Measurements from ENCODE around the gene KAZN.

The KAZN gene

DNA sequence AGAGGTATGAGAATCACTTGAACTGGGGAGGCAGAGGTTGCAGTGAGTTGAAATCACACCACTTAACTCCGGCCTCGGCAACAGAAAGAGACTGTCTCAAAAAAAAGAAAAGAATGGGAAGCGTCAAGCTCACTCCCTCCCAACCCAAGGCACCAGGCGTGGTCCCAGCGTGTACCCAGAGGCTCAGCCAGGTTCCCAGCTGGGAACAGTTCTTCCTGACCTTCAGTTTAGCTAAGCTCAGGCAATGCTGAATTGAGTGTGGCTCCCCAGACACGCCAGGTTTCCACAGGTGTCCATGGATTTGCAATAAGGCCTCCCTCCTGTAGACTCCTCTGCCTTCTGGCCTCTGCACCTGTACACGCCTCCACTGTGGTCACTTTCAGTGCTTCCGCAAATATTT, 414.3 kb downstream of the KAZN start:
- no peak for DNase-seq (ENCODE audit: low read depth)

- DNase-seq (ENCODE audit: low read depth), result no peak
Measured at GRCh38 chr1:15013767-15014166, 415.3 kb downstream of the KAZN start.

DNA sequence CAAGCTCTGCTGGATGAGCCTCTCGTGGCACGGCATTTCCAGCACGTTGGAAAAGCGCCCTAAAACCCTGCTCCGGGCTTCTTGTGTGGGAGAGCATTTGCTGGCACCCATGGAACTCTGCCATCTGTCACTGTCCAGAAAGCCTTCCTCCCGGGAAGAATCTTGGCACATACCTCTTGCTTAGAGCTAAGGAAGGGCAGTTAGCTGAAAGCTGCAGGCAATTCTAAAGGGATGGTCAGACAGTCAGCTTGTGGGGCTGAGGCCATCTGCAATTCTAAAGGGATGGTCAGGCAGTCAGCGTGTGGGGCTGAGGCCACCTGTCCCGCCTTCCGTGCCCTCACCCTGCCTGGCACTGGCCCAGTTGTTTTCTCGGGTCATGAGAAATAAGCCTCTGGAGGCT, 416.0 kb downstream of the KAZN start:
- DNase-seq (ENCODE audit: low read depth), result no peak

GRCh38 chr1:15016001-15016400, 417.5 kb downstream of the KAZN start:
- no peak for DNase-seq (ENCODE audit: low read depth)

DNA sequence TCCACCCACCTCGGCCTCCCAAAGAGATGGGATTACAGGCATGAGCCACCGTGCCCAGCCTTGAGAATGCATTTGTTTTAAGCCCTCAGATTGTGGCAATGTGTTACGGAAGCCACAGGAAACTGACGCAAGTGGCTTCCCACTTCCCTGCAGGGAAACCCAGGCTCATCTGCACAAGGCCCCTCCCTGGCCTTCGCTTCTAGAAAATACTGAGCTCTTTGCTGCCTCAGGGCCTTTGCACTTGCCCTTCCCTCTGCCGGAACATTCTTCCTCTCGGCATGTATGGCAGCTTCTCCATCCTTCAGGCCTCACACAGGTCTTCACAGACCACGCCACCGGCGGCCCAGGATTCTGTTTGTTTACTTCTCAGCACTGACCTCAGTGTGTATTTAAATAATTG, 418.0 kb downstream of the KAZN start:
- DNase-seq (ENCODE audit: low read depth), result no peak

GRCh38 chr1:15017120-15017519, 418.6 kb downstream of the KAZN start:
- no peak for DNase-seq (ENCODE audit: low read depth)

DNA sequence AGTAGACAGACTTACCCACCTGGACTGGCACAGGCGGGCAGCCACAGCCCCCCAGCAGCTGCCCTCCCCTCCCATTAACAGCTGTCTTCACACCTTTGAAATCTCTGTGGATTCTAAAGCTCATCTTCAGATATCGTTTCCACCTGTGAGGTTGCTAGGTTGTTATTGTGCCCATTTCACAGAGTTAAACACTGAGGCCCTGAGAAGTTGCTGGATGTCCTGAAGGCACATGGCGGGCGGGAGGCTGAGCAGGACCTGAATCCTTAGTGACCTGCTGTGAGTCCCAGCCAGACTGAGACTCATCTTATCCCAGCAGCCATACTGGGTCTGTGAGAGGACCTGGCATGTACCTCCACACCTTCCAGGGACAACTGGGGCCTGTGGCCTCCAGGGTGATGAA, 420.3 kb downstream of the KAZN start:
- no peak for DNase-seq (ENCODE audit: low read depth)

DNA sequence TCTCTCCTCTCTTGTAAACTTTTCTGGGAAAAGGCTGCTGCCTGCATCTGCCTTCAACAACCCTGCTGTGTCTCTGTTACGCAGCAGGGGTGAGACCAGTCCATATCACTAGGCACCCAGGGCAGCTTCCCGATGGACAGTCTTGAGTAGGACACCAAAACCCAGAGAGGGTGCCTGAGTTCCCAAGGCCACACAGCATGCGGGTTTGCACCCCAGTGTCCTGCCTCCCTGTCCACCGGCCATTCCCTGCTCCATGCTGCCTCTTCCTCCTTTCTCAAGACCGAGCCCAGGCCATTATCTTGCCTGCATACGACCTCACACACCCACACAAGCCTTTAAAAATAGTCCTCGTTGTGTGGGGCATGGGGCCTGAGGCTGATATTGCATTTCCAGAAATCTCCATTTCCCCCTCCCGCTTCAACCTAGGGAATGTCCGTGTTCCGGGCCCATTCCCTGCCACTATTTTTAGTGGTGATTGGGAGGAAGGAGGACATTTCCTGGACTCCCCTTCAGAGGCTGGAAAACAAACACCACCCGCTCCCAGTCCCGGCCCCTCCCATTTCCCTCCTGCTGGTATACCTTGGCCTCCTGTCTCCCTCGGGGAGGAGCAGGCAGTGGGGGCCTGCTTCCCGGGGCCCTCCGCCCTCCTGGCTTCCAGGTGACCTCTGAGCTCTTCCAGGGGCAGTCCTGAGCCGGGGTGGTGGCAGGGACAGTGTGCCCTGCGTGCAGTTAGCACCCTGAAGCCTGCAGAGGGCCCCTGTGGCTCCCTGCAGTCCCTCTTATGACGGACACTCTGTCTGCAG, 422.7 kb downstream of the KAZN start:
- no peak for DNase-seq (ENCODE audit: low read depth)

DNA sequence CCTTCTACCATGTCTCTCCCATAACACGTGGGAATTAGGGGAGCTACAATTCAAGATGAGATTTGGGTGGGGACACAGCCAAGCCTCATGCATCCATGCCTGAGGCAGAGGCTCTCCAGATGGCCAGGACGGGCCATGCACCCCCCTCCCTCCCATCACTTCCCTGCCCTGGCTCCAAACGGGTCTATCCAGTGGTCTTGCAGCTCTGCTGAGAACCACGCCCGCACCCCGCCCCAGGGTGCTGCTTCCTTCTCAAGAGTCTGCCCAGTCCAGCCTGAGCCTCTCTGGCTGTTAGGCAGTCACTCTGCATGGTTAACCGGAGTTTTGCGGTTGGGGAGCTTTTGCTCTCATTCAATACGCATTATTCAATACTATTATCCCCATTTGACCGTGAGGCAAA, 423.6 kb downstream of the KAZN start:
- DNase-seq (ENCODE audit: low read depth), result no peak

DNA sequence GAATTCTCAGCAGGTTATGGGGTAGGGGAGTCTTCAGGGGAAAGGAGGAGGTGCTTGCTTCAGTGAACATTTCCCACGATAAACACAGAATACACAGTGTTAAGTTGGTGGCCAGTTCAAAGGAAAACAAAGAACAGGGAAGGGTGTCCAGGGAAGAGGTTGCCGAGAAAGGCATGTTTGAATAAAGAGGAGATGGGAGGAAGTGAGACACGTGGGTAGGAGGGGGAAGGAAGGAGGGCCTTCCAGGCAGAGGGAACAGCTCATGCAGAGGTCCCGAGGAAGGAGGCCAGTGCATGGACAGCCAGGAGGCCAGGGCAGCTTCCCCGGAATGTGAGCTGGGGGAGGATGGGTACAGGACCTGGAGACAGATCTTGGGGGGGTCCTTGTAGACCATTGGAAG, 424.7 kb downstream of the KAZN start:
- no peak for DNase-seq (ENCODE audit: low read depth)

DNA sequence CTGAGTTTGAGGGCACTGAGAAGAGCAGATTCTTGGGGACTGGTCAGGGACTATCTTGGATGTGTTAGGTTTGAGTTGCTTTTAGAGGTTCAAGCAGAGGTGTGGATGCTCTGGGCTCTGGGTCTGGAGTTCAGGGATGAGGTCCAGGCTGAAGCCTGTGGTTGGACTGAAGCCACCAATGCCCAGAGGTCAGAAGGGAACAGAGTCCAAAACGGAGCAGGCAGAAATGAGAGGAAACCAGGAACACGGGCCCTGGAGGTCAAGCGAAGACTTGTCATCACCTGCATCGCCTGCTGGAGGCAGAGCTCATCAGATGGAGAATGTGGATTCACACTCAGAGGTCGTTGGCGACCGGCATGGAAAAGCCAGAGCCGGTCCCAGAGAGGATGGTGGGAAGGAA, 425.5 kb downstream of the KAZN start:
- DNase-seq (ENCODE audit: low read depth), result no peak

DNA sequence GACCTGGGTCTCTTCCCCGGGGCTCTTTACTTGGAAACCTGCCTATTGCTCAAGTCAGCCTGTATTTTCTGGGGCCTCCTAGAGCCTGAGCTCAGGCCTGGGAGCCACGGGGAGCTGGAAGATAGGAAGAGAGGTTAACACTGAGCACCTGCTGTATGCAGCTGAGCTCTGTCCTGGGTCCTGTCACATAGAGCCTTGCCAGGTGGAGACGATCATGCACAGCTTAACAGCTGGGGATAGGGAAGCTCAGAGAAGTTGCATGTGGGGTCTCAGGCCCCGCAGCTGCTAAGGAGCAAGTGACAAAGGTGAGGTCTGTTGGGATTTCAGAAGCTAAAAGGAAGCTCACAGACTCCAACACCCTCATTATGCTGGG, 427.6 kb downstream of the KAZN start:
- no peak for DNase-seq (ENCODE audit: low read depth)

GRCh38 chr1:15027515-15027986, 429.1 kb downstream of the KAZN start:
- no peak for DNase-seq (ENCODE audit: low read depth)

- no peak for DNase-seq (ENCODE audit: low read depth)
Measured at GRCh38 chr1:15028102-15028501, 429.6 kb downstream of the KAZN start.

- DNase-seq (ENCODE audit: low read depth), result no peak
Measured at GRCh38 chr1:15028616-15029015, 430.1 kb downstream of the KAZN start.

DNA sequence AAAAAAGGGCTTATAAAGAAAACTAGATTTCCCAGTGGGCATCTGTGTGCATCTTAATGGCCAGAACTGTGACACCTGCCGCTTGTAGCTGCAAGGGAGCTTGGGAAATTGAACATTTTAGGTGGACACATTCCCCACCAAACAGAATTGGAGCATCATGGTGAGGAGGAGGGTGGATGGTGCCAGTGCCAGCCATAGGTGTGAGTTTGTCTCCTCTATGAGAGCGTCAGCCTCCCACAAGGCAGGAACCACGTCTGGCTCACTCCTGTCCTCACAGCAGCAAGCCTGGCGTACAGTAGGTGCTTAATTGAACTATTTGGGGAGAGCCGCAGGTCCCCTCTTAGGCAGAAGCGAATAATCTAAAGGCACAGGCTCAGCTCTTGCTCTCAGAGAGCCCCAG, 430.6 kb downstream of the KAZN start:
- no peak for DNase-seq (ENCODE audit: low read depth)

- no peak for DNase-seq (ENCODE audit: low read depth)
Measured at GRCh38 chr1:15029786-15030185, 431.3 kb downstream of the KAZN start.

DNA sequence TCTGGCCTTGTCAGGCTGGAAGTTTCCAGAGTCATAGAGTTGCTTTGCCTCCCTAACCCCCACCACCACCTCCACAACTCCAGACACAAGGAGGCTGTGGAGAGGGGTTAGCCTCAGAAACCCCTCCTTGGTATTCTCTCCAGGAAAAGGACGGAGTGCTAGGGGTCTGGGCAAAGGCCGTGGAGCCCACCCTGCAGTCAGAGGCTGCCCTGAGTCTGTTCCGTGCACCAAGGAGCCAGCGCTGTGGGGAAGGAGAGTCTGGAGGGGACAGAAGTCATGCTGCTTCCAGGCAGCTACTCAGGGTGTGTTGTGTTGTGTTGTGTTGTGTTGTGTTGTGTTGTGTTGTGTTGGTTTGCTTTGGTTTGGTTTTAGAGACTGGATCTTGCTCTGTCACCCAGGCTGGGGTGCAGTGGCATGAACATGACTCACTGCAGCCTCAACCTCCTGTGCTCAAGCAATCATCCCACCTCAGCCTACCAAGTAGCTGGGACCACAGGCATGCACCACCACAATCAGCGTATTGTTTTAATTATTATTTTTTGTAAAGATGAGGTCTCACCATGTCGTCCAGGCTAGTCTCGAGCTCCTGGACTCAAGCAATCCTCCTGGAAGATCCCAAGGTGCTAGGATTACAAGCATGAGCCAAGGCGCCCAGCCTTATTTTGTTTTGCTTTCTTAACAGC, 432.9 kb downstream of the KAZN start:
- DNase-seq (ENCODE audit: low read depth), result no peak

- DNase-seq (ENCODE audit: low read depth), result no peak
Measured at GRCh38 chr1:15033264-15033663, 434.8 kb downstream of the KAZN start.

DNA sequence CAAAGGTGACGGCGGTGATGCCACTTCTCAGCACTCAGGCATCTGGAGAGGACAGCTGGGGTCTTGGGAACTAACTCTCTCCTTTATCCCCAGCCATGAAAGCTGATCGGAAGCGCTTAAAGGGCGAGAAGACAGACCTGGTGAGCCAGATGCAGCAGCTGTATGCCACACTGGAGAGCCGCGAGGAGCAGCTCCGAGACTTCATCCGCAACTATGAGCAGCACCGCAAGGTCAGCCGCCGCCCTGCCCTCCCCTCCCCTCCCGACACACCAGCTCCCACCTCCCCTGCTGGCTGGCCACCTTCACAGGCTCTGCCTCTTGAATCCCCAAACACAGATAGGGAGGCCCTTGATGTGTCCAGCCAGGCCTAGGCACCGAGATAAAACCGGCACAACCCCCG, 436.2 kb downstream of the KAZN start:
- DNase-seq (ENCODE audit: low read depth), result no peak

GRCh38 chr1:15035236-15035635, 436.8 kb downstream of the KAZN start:
- no peak for DNase-seq (ENCODE audit: low read depth)

- no peak for DNase-seq (ENCODE audit: low read depth)
Measured at GRCh38 chr1:15036101-15036500, 437.6 kb downstream of the KAZN start.

DNA sequence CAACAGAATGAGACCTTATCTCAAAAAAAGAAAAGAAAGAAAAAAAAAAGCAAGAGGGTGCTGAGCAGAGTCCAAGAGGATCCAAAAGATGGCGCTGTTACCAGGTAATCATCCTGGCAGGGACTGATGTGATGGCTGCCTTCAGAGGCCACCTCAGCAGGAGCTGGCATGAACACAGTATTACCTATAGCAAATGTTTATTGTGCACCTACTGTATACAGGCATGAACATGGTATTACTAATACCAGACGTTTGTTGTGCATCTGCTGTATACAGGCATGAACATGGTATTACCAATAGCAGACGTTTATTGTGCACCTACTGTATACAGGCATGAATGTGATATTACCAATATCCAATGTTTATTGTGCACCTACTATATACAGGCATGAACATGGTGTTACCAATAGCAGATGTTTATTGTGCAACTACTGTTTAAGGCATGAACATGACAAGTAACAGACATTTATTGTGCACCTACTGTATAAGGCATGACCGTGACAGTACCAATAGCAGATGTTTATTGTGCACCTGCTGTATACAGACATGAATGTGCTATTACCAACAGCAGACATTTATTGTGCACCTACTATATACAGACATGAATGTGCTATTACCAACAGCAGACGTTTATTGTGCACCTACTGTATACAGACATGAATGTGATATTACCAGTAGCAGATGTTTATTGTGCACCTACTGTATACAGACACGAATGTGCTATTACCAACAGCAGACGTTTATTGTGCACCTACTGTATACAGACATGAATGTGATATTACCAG, 439.9 kb downstream of the KAZN start:
- DNase-seq (ENCODE audit: low read depth), result no peak

Measured in stimulated activated CD8-positive, alpha-beta memory T cell treated with anti-CD3 and anti-CD28 coated beads, Interleukin-12 subunit alpha, Interleukin-12 subunit beta, amount 100 ng/mL, for 4 hours (primary cell).